ENCODE data around the gene C22orf39.

DNA sequence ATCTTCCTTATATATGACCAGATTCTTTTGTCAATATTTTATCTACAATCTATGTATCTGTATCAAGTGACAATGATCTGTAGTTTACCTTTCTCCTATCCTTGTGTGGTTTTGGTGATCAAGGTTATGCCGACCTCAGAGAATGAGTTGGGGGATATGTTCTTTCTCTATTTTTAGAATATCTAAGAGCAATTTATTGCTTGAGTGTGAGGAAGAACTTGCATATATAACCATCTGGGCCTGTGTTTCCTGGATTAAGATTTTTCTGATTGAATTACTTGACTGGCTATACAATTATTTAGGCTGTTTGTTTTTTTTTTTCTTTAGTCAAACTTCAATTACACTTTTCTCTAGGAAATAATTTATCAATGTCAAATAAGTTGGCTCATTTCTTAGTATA lies 14.0 kb upstream of the C22orf39 start:
- TF ChIP-seq TAF1 (IDR thresholded peaks at IDR 0.05; ENCODE audit: borderline replicate concordance, low read depth, low read length), result no peak
- TF ChIP-seq POLR2A (IDR thresholded peaks at IDR 0.05; ENCODE audit: low read depth, low read length), result no peak

Data from GM12892 (cell line).